Measurements from ENCODE around the gene ANTXR1. TPM values are rescaled to one million over a fixed set of nuclear protein-coding genes. Genes with fewer than 3 reads are reported as not detected.

ANTXR1 gene
- total and polyA plus RNA-seq, 9 of the 15 experiments (the other 6 are each of a cell fraction or from before 2014, with no cell fraction given) = 0.07 to 1.00 (median 0.54) TPM

DNA sequence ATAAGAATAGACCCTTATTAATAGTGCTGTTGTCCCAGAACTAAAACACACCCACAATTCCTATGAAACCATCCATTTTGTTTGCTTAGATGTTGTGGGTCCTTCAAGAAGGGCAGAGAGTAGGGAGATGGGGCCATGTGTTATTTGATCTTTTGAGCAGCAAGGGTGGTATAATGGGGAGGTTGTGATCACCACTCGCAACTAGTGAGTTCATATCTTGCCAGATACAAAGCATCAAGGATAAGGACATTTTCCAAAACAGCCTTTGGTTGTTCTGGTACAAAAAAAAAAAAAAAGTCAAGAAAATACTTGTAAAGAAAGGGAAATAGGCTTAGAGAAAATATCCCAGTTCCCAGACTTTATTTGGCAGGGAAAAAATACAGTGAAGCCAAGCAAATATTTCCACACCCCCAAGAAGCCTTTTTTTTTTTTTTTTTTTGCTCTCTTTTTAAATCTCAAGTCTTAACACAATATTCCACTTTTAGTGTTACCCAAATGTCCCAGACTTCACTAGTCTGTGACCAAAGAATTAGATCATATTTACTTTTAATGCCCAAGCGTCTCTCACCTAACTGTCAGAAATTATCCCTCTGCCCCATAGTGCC, 54.1 kb downstream of the ANTXR1 start:
- Histone ChIP-seq H3K4me3 (no peak overlapping the region), H3K4me1 (replicated peaks in 1 of 2; ENCODE audit: control insufficient read depth in 2 of 2, insufficient read depth in 2 of 2, low read length in 2 of 2) (no peaks in the 10 kb centered on the region), H3K36me3 (ENCODE audit: control insufficient read depth, insufficient read depth, low read length) (no peaks in the 10 kb centered on the region), H3K9me3 (replicated peaks; ENCODE audit: control insufficient read depth, insufficient read depth, low read depth, low read length) (no peaks in the 10 kb centered on the region), H3K27me3 (ENCODE audit: control insufficient read depth in 2 of 2, insufficient read depth in 2 of 2, low read length in 2 of 2) (peaks cover 3% of the 10 kb centered on the region in 2 experiments; a peak in 2 of 5 replicates), H3K9ac (ENCODE audit: insufficient read depth in 1 of 2, low read depth in 2 of 2, low read length in 2 of 2) (no peak overlapping the region), H2AFZ (ENCODE audit: low read depth, low read length) (no peak overlapping the region), H3K27ac (ENCODE audit: extremely low read depth, low read depth, low read length) (no peak overlapping the region), H3K4me2 (ENCODE audit: insufficient read depth, low read length) (no peak overlapping the region), H3K9me1 (ENCODE audit: control insufficient read depth, insufficient read depth, low read length) (no peaks in the 10 kb centered on the region), H3K79me2 (ENCODE audit: control insufficient read depth, insufficient read depth, low read length) (no peaks in the 10 kb centered on the region), H4K20me1 (replicated peaks; ENCODE audit: control insufficient read depth, insufficient read depth, low read length) (no peaks in the 10 kb centered on the region)
- 0% methylated on average over 2 of the region's 2 CpGs for WGBS (ENCODE audit: insufficient coverage, low coverage, missing lambda C conversion rate)
- CTCF ChIA-PET (ENCODE audit: low intra/inter-chr PET ratio) = no interaction called here
- ATAC-seq = no peak
- FAIRE-seq = no peak
- no TSS peak for BruUV-seq (replicated peaks)
- POLR2A ChIA-PET = no interaction called here
- in situ Hi-C loops (cut with MboI) = no loop called here
- no peak for DNase-seq (ENCODE audit: extremely low read depth in 1 of 4, low spot score in 3 of 4)
- TF ChIP-seq FOXJ2 (tag; IDR thresholded peaks at IDR 0.05) (no peak), DPF2 (IDR thresholded peaks at IDR 0.05) (no peak), PHF21A (IDR thresholded peaks at IDR 0.05; ENCODE audit: borderline replicate concordance, low read depth) (no peak), ZC3H8 (IDR thresholded peaks at IDR 0.05) (no peak), NFIC (IDR thresholded peaks at IDR 0.05) (no peak), TAF1 (IDR thresholded peaks at IDR 0.05; ENCODE audit: control insufficient read depth, extremely low read depth, insufficient read depth, low read length, severe bottlenecking) (no peak), POLR2A (conservative IDR thresholded peaks at IDR 0.05) (no peak), WHSC1 (IDR thresholded peaks at IDR 0.05; ENCODE audit: low read length) (no peak), ZNF668 (CRISPR knock-in tag; IDR thresholded peaks at IDR 0.05) (no peak), MTA2 (IDR thresholded peaks at IDR 0.05; ENCODE audit: low read depth) (no peak), SRSF1 (IDR thresholded peaks at IDR 0.05; ENCODE audit: low read depth, low read length) (no peak), KHSRP (IDR thresholded peaks at IDR 0.05) (no peak), ARNT (IDR thresholded peaks at IDR 0.05) (no peak), TCF3 (CRISPR knock-in tag; IDR thresholded peaks at IDR 0.05) (no peak), ZNF584 (CRISPR knock-in tag; IDR thresholded peaks at IDR 0.05; ENCODE audit: low read depth) (no peak), RBM14 (IDR thresholded peaks at IDR 0.05; ENCODE audit: borderline replicate concordance, insufficient read depth, low read depth, low read length) (no peak), TEAD2 (tag; IDR thresholded peaks at IDR 0.05) (no peak)
- TF ChIP-seq, protein P1, sequence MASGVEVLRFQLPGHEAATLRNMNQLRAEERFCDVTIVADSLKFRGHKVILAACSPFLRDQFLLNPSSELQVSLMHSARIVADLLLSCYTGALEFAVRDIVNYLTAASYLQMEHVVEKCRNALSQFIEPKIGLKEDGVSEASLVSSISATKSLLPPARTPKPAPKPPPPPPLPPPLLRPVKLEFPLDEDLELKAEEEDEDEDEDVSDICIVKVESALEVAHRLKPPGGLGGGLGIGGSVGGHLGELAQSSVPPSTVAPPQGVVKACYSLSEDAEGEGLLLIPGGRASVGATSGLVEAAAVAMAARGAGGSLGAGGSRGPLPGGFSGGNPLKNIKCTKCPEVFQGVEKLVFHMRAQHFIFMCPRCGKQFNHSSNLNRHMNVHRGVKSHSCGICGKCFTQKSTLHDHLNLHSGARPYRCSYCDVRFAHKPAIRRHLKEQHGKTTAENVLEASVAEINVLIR (CRISPR knock-in tag; IDR thresholded peaks at IDR 0.05) = no peak
- TF ChIP-seq, protein P2, sequence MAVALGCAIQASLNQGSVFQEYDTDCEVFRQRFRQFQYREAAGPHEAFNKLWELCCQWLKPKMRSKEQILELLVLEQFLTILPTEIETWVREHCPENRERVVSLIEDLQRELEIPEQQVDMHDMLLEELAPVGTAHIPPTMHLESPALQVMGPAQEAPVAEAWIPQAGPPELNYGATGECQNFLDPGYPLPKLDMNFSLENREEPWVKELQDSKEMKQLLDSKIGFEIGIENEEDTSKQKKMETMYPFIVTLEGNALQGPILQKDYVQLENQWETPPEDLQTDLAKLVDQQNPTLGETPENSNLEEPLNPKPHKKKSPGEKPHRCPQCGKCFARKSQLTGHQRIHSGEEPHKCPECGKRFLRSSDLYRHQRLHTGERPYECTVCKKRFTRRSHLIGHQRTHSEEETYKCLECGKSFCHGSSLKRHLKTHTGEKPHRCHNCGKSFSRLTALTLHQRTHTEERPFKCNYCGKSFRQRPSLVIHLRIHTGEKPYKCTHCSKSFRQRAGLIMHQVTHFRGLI (CRISPR knock-in tag; IDR thresholded peaks at IDR 0.05) = no peak
- intact Hi-C loops (cut with micrococcal nuclease) = no loop called here
